IPS-11a (cell line): ENCODE measurements around the gene PGAP3.

Experiments used
- H3K4me3 ChIP-seq: one replicate; pipeline ENCODE4 v1.5.1; 2013; ENCODE audit warnings: low read depth, low read length, control low read depth

PGAP3 gene

GRCh38 chr17:39640591-39641031, 47.2 kb downstream of the PGAP3 start:
- no peak overlapping the region for H3K4me3 ChIP-seq

DNA sequence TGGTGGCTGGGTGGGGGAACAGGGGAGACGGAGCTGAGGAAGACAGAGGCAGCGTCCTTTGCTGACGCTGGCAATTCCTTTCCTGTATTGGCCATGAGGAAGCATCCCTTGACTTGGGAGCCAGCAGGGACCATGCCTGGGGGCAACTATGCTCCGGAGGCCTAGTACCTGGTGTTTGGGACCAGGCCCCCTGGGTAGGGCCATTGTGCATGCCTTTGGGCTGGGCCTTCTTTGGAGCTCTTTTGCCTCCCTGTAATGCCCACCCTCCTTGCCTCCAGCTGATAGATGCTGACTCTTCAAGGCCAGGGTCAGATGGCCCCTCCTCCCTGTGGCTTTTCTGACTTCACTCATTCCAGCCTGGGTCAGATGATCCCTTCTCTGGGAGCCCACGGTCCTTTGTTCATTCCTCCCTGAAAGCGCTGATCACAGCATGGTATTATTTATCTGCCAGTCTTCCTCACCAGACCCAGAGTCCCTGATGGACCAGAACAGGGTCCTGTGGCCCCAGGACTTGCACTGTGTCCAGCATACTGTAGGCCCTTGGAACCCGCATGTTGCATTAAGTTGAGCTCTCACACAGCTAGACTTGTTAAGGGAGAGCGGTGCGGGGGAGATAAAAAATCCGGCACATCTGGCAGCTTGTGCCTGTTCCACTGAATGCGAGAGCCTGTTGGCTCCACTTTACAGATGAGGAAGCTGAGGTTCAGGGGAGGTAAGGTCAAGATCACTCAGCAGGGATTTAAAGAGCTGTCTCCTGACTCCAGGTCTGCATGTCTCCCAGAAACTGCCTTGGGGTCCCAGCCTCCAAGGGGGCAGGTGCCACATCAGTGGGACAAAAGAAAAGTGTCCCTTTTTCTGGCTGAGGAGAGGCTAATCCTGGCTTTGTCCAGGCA, 48.0 kb downstream of the PGAP3 start:
- H3K4me3 ChIP-seq: no peak overlapping the region

- H3K4me3 ChIP-seq: no peak overlapping the region
Measured at GRCh38 chr17:39639043-39639442, 48.8 kb downstream of the PGAP3 start.

- no peak overlapping the region for H3K4me3 ChIP-seq
Measured at GRCh38 chr17:39638317-39638716, 49.5 kb downstream of the PGAP3 start.

DNA sequence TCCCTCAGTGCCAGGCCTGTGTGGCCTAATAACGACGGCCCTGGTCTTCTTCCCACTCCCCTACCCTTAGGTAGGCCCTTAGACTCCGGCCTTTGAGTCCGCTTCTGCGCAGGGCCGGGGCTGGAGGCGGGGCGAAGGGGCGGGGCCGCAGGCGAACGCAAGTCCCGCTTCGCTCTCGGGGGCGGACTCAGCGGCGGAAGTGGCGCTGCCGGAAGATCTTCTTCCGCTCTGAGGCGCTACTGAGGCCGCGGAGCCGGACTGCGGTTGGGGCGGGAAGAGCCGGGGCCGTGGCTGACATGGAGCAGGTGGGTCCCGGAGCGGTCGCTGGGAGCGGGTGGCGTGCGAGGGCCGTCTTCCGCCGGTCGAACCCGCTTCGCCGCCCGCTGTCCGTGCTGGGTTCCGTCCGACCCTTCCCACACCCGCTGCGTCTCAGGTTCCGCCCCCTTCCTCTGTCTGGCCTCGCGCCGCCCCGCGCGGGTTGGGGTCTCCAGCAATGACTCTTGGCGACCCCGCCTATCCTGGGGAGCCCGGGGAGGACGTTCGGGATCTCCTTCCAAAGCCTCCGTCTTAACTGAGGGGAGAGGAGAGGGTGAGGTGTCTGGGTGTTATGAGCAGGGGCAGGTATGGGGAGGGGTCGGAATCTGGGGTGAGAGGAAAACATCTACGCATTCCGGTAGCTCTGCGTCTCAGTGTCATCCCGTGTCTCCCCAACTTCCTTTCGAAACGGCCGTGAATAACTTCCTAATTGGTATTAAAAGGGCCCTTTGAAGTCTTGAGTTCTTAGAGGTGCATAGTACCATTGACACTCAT, 50.7 kb downstream of the PGAP3 start, which contains the start of gene STARD3:
TSS of gene STARD3 (plus strand) at position 218 of the 810 bp plus-strand sequence. CDS start 16,388 bp downstream, outside the sequence.
- peak within 1 kb of the TSS; percentile 81 for H3K4me3 ChIP-seq

- H3K4me3 ChIP-seq: peak overlapping the region; percentile 10
Measured at GRCh38 chr17:39636587-39636926, 51.3 kb downstream of the PGAP3 start.

DNA sequence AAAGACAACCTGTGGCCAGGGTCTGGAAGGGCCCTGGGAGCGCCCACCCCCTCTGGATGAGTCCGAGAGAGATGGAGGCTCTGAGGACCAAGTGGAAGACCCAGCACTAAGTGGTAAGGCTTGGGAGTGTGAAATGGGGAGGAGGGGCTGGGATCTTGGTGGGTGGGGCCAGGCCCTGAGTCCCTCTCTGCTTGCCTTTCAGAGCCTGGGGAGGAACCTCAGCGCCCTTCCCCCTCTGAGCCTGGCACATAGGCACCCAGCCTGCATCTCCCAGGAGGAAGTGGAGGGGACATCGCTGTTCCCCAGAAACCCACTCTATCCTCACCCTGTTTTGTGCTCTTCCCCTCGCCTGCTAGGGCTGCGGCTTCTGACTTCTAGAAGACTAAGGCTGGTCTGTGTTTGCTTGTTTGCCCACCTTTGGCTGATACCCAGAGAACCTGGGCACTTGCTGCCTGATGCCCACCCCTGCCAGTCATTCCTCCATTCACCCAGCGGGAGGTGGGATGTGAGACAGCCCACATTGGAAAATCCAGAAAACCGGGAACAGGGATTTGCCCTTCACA, 52.2 kb downstream of the PGAP3 start:
- H3K4me3 ChIP-seq: no peak overlapping the region

- no peak overlapping the region for H3K4me3 ChIP-seq
Measured at GRCh38 chr17:39634384-39634871, 53.4 kb downstream of the PGAP3 start.

DNA sequence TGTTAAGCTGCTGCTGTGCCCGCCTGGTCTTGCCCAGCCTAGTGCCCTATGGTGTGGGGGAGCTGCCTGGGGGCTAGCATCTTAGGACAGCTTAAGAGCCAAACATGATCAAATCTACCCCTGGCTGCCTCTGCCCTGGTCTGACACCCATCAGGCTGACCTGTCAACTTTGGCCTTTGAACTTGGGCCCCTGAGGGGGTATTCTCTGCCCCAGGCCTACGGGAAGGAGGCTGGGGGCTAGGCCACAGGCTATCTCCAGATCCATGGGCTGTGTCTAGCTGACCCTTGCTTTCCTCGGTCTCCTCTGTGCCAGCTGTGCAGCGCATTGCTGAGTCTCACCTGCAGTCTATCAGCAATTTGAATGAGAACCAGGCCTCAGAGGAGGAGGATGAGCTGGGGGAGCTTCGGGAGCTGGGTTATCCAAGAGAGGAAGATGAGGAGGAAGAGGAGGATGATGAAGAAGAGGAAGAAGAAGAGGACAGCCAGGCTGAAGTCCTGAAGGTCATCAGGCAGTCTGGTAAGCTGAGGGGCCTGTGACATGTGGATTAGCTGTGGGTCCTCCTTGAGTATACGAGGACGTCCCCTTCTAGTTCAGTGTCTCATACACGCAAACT, 54.2 kb downstream of the PGAP3 start:
- no peak overlapping the region for H3K4me3 ChIP-seq

DNA sequence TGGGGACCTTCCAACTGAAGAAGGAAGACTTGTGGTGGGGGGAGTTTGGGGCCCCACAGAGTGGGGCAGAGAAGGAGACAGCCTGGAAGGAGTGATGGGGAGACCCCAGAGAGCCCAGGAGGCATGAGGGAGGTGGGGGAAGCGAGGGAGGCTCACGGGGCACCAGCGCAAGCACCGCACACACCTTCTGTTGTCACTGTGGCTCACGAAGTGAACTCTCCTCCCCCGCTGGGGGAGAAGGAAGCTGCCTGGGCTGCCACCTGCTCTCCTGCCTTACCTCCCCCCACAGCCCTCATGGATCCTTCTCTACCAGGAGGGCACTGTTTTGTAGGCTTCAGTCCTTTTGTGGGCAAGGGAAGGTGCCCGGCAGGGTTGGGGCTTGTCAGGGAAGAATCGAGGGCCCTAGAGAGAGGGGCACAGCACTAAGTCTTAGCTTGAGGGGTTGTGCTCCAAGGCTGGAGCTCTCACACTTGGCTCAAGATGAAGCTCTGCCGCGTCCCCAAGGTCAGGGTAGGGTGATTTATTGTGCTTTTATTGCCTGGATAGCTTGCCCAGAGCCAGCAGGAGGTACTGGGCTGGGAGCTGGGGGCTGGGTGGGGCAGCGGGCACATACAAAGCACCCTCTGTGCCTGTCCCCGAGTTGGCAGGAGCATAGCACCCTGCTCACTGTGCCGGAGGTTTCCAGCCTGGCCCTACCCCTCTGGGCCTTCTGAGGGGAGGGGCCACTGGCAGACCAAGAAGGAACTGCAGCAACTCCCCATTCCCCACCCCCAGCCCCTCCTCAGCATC, 55.5 kb downstream of the PGAP3 start:
- H3K4me3 ChIP-seq: no peak overlapping the region

- H3K4me3 ChIP-seq: no peak overlapping the region
Measured at GRCh38 chr17:39631403-39631802, 56.5 kb downstream of the PGAP3 start.

GRCh38 chr17:39629898-39630297, 58.0 kb downstream of the PGAP3 start:
- H3K4me3 ChIP-seq: no peak overlapping the region

DNA sequence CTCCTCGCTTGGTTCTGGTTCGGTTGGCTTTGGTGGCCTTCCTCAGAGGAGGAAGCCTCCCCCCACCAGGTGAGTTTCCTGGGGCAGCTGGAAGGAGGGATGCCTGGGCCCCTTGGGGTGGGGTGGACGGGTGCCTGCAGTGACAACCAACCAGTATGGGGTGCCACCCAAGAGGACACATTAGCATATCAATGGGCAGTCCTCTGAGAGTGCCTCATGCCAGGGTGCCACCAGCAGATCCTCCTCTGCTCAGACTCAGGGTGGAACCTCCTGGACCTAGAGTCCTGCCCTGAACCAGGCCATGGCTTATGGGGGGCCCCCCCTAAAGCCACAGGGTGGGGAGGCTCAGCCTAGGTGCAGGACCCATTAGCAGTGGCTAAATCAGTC, 58.4 kb downstream of the PGAP3 start:
- H3K4me3 ChIP-seq: no peak overlapping the region

DNA sequence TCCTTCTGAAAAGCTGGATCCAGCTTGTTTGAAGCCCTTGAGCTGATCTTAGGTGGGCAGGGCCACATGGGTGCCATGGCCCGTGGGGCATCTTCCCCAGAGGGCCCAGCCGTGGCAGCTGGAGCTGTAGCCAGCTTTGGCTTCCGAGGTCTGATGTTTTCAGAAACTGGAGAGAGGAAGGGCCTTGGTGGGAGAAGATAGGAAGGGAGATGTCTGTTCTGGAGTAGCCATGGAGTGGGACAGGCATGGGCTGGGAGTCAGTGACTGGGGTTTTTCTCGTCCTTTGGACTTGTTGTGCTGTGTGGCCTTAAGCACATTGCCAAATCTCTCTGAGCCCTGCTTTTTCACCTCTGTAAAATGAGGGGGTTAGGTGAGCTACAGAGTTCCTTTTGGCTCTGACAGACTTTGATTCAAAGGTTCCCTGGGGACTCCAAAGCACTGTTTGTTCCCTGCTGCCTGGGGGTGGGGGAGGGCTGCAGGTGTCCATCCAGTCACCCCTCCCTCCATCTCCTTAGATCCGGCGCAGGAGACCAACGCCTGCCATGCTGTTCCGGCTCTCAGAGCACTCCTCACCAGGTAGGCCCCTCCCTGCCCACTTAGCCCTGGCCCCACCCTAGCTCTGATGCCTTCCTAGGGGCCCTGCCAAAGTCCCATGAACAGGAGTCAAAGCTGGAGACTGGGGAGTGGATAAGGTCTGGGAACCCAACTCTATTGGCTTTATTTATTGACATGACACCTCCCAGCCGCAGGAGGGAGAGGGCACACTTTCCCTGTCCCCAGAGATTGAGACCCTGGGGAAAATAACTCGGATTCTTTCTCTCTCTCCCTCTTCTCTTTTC, 59.0 kb downstream of the PGAP3 start:
- no peak overlapping the region for H3K4me3 ChIP-seq

DNA sequence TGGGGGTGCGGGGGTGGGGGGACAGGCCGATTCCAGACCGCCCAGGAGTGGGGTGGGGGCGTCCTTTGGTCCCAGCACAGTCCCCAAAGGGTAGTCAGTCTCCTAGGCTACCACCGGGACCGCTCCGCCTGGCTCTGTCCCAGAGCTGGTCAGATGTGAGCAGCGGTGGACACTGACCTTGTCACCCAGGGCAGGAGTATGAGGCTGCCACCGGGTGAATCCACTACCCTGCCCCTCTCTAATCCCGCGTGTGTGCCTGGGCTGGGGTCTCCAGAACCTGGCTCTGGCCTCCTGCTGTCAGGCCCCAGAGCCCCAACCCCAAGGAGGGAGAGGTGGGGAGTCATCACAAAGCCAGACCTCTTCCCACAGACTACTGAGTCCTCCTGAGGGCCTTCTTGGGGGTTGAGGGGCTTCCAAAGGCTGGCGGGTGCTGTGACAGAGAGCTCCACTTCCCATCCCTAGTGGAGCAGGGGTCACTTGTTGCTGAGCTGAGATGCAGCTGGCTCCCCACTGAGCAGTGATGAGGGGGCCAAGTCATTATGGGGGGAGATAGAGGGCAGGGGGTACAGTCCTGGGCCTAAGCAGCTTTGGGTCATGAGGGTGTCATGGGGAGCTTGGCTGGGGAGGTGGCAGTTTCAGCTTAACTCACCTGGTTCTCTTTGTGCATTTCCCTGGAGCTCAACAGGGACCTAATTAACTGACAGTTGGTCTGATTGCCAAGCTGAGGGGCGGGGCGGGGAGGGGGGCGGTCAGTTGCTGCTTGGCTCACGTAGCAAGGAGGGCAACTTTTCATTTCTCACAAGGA, 59.9 kb downstream of the PGAP3 start:
- no peak overlapping the region for H3K4me3 ChIP-seq

DNA sequence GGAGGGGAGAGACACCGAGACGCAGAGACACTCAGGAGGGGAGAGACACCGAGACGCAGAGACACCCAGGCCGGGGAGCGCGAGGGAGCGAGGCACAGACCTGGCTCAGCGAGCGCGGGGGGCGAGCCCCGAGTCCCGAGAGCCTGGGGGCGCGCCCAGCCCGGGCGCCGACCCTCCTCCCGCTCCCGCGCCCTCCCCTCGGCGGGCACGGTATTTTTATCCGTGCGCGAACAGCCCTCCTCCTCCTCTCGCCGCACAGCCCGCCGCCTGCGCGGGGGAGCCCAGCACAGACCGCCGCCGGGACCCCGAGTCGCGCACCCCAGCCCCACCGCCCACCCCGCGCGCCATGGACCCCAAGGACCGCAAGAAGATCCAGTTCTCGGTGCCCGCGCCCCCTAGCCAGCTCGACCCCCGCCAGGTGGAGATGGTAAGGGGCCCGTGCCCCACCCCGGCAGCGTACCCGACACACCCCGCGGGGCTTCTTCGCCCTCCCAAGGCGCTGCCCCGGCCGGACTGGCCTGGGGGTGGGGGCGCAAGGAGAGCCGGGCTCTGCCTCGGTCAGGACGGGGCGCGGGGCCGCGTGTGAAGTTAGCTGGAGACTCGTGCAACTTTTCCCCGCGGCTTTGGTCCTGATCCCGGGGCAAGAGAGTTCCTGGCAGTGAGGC, 60.7 kb downstream of the PGAP3 start:
- H3K4me3 ChIP-seq: peak overlapping the region; percentile 62

GRCh38 chr17:39626171-39627046, 61.4 kb downstream of the PGAP3 start, which contains the start of gene PPP1R1B:
Gene PPP1R1B (plus strand): TSS chr17:39626952. CDS start chr17:39627393, 441 bp downstream.
- peak within 1 kb of the TSS; percentile 62 for H3K4me3 ChIP-seq
